ENCODE measurements around the gene TUBGCP4. TPM values are rescaled to one million over a fixed set of nuclear protein-coding genes. Genes with fewer than 3 reads are reported as not detected.
A peak's percentile ranks its signal among the peaks of the same experiment; 100 is the strongest.

The TUBGCP4 gene
- total and polyA plus RNA-seq, 9 of the 15 experiments (the other 6 are each of a cell fraction or from before 2014, with no cell fraction given) = 10.7 to 50.2 (median 29.6) TPM

DNA sequence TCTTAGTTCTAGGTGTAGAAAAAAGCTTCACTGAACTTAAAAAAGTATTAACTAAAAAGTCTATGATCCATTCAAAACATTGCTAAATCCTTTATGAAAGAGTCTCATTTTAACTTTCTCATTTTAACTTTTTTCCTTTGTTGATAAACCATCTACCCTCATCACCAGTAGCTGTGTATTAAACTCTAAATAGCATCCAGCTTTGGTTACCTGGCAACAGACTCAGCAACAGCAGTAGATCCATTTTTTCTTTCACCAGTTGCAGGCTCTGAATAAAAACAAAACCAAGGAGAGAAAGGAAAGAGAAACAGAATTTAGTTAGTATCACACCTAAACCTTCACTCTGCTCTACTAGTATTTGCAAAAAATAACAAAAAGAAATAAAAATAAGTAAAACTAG, 70.4 kb downstream of the TUBGCP4 start (continued):
- TF ChIP-seq RFX1 (IDR thresholded peaks at IDR 0.05) = peak; percentile 87

GRCh38 chr15:43446344-43446743, 75.4 kb downstream of the TUBGCP4 start:
- Histone ChIP-seq H3K27ac (ENCODE audit: extremely low read depth, low read depth, low read length) (no peak overlapping the region), H3K4me3 (no peak overlapping the region), H3K27me3 (ENCODE audit: control insufficient read depth in 2 of 2, insufficient read depth in 2 of 2, low read length in 2 of 2) (no peaks in the 10 kb centered on the region), H3K9ac (ENCODE audit: insufficient read depth in 1 of 2, low read depth in 2 of 2, low read length in 2 of 2) (no peak overlapping the region), H3K4me1 (replicated peaks in 1 of 2; ENCODE audit: control insufficient read depth in 2 of 2, insufficient read depth in 2 of 2, low read length in 2 of 2) (no peaks in the 10 kb centered on the region), H3K36me3 (ENCODE audit: control insufficient read depth, insufficient read depth, low read length) (peaks cover 19% of the 10 kb centered on the region; the same call in 2 of the 3 replicates), H3K4me2 (ENCODE audit: insufficient read depth, low read length) (no peak overlapping the region), H4K20me1 (replicated peaks; ENCODE audit: control insufficient read depth, insufficient read depth, low read length) (no peaks in the 10 kb centered on the region), H3K9me1 (ENCODE audit: control insufficient read depth, insufficient read depth, low read length) (no peaks in the 10 kb centered on the region), H3K9me3 (replicated peaks; ENCODE audit: control insufficient read depth, insufficient read depth, low read depth, low read length) (no peaks in the 10 kb centered on the region), H3K79me2 (ENCODE audit: control insufficient read depth, insufficient read depth, low read length) (no peaks in the 10 kb centered on the region), H2AFZ (ENCODE audit: low read depth, low read length) (no peak overlapping the region)
- FAIRE-seq = no peak
- DNase-seq (ENCODE audit: extremely low read depth in 1 of 4, low spot score in 3 of 4) = no peak
- intact Hi-C loops (cut with micrococcal nuclease) = no loop called here
- ChIA-PET POLR2A (no interaction called here), CTCF (ENCODE audit: low intra/inter-chr PET ratio) (no interaction called here)
- ATAC-seq = no peak
- in situ Hi-C loops (cut with MboI) = loop anchor here (25.0 kb wide), 2 partner anchors 141 to 241 kb away; partner anchors contain the start of genes CKMT1A, CKMT1B and PPIP5K1
- TF ChIP-seq RFX1 (IDR thresholded peaks at IDR 0.05) = 0 out of 2 replicates have a peak, but pooled peaks have one; percentile 10
- TF ChIP-seq SMARCB1 (IDR thresholded peaks at IDR 0.05; ENCODE audit: insufficient read length, low read depth) = no peak
- no peak for TF ChIP-seq TCF3 (CRISPR knock-in tag; IDR thresholded peaks at IDR 0.05)
- TF ChIP-seq RFX5 (IDR thresholded peaks at IDR 0.05; ENCODE audit: low read depth, low read length) = peak; percentile 82
- no TSS peak for BruUV-seq (replicated peaks)
- 78% methylated on average over 2 of the region's 2 CpGs for WGBS (ENCODE audit: insufficient coverage, low coverage, missing lambda C conversion rate)

GRCh38 chr15:43449981-43450380, 79.1 kb downstream of the TUBGCP4 start:
- no peaks in the 10 kb centered on the region for H3K79me2 ChIP-seq (ENCODE audit: control insufficient read depth, insufficient read depth, low read length)
- no peak overlapping the region for H3K27ac ChIP-seq (ENCODE audit: extremely low read depth, low read depth, low read length)
- H3K27me3 ChIP-seq (ENCODE audit: control insufficient read depth in 2 of 2, insufficient read depth in 2 of 2, low read length in 2 of 2) = no peaks in the 10 kb centered on the region
- H3K4me3 ChIP-seq = no peak overlapping the region
- H3K9me3 ChIP-seq (replicated peaks; ENCODE audit: control insufficient read depth, insufficient read depth, low read depth, low read length) = no peaks in the 10 kb centered on the region
- peaks cover 15% of the 10 kb centered on the region; the same call in 2 of the 3 replicates for H3K36me3 ChIP-seq (ENCODE audit: control insufficient read depth, insufficient read depth, low read length)
- no peak overlapping the region for H3K9ac ChIP-seq (ENCODE audit: insufficient read depth in 1 of 2, low read depth in 2 of 2, low read length in 2 of 2)
- 71% methylated on average over 1 of the region's 1 CpG for WGBS (ENCODE audit: insufficient coverage, low coverage, missing lambda C conversion rate)
- H2AFZ ChIP-seq (ENCODE audit: low read depth, low read length) = no peak overlapping the region
- FAIRE-seq = no peak
- no peak for DNase-seq (ENCODE audit: extremely low read depth in 1 of 4, low spot score in 3 of 4)
- in situ Hi-C loops (cut with MboI) (loop anchor here (25.0 kb wide), 2 partner anchors 137 to 237 kb away; partner anchors contain the start of genes CKMT1A, CKMT1B and PPIP5K1), intact Hi-C loops (cut with micrococcal nuclease) (no loop called here)
- H3K9me1 ChIP-seq (ENCODE audit: control insufficient read depth, insufficient read depth, low read length) = no peaks in the 10 kb centered on the region
- no peaks in the 10 kb centered on the region for H3K4me1 ChIP-seq (replicated peaks in 1 of 2; ENCODE audit: control insufficient read depth in 2 of 2, insufficient read depth in 2 of 2, low read length in 2 of 2)
- H3K4me2 ChIP-seq (ENCODE audit: insufficient read depth, low read length) = no peak overlapping the region
- ChIA-PET CTCF (ENCODE audit: low intra/inter-chr PET ratio) (no interaction called here), POLR2A (interaction anchor here (0.6 kb wide), 1 partner anchor 82 kb away, joined by 3 read pairs; no protein-coding TSS in a partner anchor)
- no peak for ATAC-seq
- H4K20me1 ChIP-seq (replicated peaks; ENCODE audit: control insufficient read depth, insufficient read depth, low read length) = no peaks in the 10 kb centered on the region
- BruUV-seq (replicated peaks) = no TSS peak
- TF ChIP-seq ZC3H8 (IDR thresholded peaks at IDR 0.05) (no peak), TEAD4 (IDR thresholded peaks at IDR 0.05; ENCODE audit: low read length) (no peak), TEAD4 (CRISPR knock-in tag; IDR thresholded peaks at IDR 0.05; ENCODE audit: borderline replicate concordance) (no peak), TCF3 (CRISPR knock-in tag; IDR thresholded peaks at IDR 0.05) (no peak), FOXK1 (CRISPR knock-in tag; IDR thresholded peaks at IDR 0.05; ENCODE audit: borderline replicate concordance) (no peak), HIVEP1 (CRISPR knock-in tag; IDR thresholded peaks at IDR 0.05) (no peak), WHSC1 (IDR thresholded peaks at IDR 0.05; ENCODE audit: low read length) (no peak), ZNF282 (CRISPR knock-in tag; IDR thresholded peaks at IDR 0.05) (no peak), SNRNP70 (optimal IDR thresholded peaks at IDR 0.05; ENCODE audit: low read depth, low read length) (no peak), TCF15 (CRISPR knock-in tag; IDR thresholded peaks at IDR 0.05) (no peak), ATF3 (IDR thresholded peaks at IDR 0.05) (no peak), ATF3 (CRISPR knock-in tag; conservative IDR thresholded peaks at IDR 0.05) (no peak), ZFX (CRISPR knock-in tag; IDR thresholded peaks at IDR 0.05) (no peak)

All from K562 (cell line).